Fibroblast of lung (primary cell): Measurements from ENCODE around the gene BROX. TPM values are rescaled to one million over a fixed set of nuclear protein-coding genes. Genes with fewer than 3 reads are reported as not detected.

Experiments used
- DNase-seq, 2 donors: peaks; one replicate each; pipeline versions ENCODE4 v3.0.0 to v3.0.0-alpha.2; 2010; ENCODE audit warnings: low read depth in 2 of 2
- H2AFZ ChIP-seq: 2 replicates; pipeline ENCODE4 v1.5.1; 2012; ENCODE audit warnings: low read length, control low read depth, inconsistent platforms
- H3K27ac ChIP-seq: 2 replicates; pipeline ENCODE4 v1.5.1; 2011; ENCODE audit warnings: low read length, control low read depth; ENCODE audit not compliant: insufficient read depth
- H3K27me3 ChIP-seq: 2 replicates; pipeline ENCODE4 v1.5.1; 2011; ENCODE audit warnings: mild to moderate bottlenecking, low read length; ENCODE audit not compliant: control insufficient read depth, insufficient read depth
- H3K36me3 ChIP-seq: 2 replicates; pipeline ENCODE4 v1.5.1; 2011; ENCODE audit warnings: low read length; ENCODE audit not compliant: control insufficient read depth, insufficient read depth
- H3K4me1 ChIP-seq: 2 replicates; pipeline ENCODE4 v1.5.1; 2011; ENCODE audit warnings: low read length; ENCODE audit not compliant: control insufficient read depth, insufficient read depth; ENCODE audit errors: extremely low read depth
- H3K4me2 ChIP-seq: 2 replicates; pipeline ENCODE4 v1.5.1; 2011; ENCODE audit warnings: low read length, control low read depth; ENCODE audit not compliant: insufficient read depth; ENCODE audit errors: extremely low read depth
- H3K4me3 ChIP-seq, 4 experiments: fragments of 200-600 bp in 1 of 4; sonication (generic) in 1 of 4; replicated peaks in 1 of 4; 2 replicates each; pipeline ENCODE4 v1.5.1; 2011 to 2016; ENCODE audit warnings: low read length in 4 of 4, low read depth in 3 of 4, mild to moderate bottlenecking in 3 of 4, control low read depth in 2 of 4, inconsistent platforms in 1 of 4, mixed read lengths in 1 of 4; ENCODE audit not compliant: insufficient read depth in 1 of 4; ENCODE audit errors: control extremely low read depth in 1 of 4
- H3K79me2 ChIP-seq: 2 replicates; pipeline ENCODE4 v1.5.1; 2012; ENCODE audit warnings: mild to moderate bottlenecking, low read length, inconsistent platforms; ENCODE audit not compliant: control insufficient read depth, insufficient read depth
- H3K9ac ChIP-seq: 2 replicates; pipeline ENCODE4 v1.5.1; 2011; ENCODE audit warnings: mild to moderate bottlenecking, low read length, control low read depth; ENCODE audit not compliant: insufficient read depth
- H3K9me3 ChIP-seq: 2 replicates; pipeline ENCODE4 v1.5.1; 2012; ENCODE audit warnings: low read depth, low read length; ENCODE audit not compliant: control insufficient read depth, insufficient read depth
- H4K20me1 ChIP-seq: 2 replicates; pipeline ENCODE4 v1.5.1; 2011; ENCODE audit warnings: low read length; ENCODE audit not compliant: control insufficient read depth, insufficient read depth; ENCODE audit errors: extremely low read depth
- EZH2 ChIP-seq: IDR thresholded peaks from 2 replicates; pipeline ENCODE4 v1.5.1; 2012; ENCODE audit warnings: low read length, control low read depth, mild to moderate bottlenecking; ENCODE audit errors: missing control alignments
- polyA plus RNA-seq, 2 donors: library from polyadenylated mRNA; depleted of rRNA in 1 of 2; stranded (reverse) in 1 of 2; unstranded in 1 of 2; fragments of >200 nt; gene quantifications; 2 replicates each; pipeline ENCODE4 v1.2.1, GENCODE V29; 2011 to 2012; ENCODE audit warnings: missing spikeins in 1 of 2
- total RNA-seq: library from RNA; depleted of rRNA; stranded (reverse); fragments of >200 nt; gene quantifications from 2 replicates; pipeline ENCODE4 v1.2.1, GENCODE V29; 2014
- TF ChIP-seq, protein P1 (sequence below), 2 donors: IDR thresholded peaks in 1 of 2; conservative IDR thresholded peaks in 1 of 2; 1 replicate in 1 of 2; 2 replicates in 1 of 2; pipeline ENCODE4 v1.5.1; 2011 to 2012; ENCODE audit warnings: low read length in 2 of 2, control low read depth in 1 of 2, inconsistent platforms in 1 of 2, low read depth in 1 of 2, mild to moderate bottlenecking in 1 of 2

Gene BROX
- total and polyA plus RNA-seq, 2 donors (not counting 1 experiment from before 2014, with no cell fraction given): 11.3 to 60.6 TPM

DNA sequence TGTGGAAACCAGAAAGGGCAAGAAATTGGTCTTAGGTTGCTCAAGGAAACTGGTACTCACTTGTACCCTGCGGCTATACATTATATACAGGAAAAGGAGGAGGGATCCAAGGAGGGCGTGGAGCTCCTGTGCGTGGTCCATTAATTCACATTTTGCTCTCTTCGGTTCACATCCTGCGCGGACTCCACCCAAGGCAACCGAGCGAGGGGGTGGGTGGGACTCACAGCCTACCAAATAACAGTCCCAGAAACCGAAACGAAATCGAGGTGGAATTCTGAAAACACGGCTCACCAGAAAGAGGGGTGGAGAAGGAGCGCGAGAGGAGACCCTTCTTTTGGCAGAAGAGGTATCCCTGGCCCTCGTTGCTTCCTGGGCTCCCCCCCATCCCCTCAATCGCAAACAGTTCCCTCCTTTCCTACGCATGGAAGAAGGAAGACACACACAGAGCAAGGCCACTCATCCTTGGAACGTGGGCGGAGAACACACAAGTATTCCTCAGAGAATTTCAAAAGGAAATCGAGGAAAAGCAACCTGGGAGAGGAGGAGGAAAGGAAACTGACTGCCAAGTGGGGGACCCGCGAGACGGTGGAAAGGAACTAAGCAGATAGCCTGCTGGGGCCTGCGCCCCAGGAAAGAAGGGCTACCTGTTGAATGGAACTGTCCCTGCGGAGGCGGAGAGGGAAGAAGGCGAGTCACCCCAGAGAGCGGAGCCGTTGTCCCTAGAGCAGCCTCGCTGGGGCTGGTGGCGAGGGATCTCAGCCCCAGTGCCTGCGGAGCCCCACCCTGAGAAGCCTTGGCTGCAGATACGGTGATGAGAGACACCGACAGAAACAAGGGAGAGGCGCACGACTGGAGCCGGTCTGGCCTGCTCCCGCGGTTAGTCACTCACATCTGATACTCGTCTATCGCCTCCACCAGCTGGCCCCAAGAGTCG lies 778 bp upstream of the BROX start:
- Histone ChIP-seq H2AFZ (peak overlapping the region; percentile 72), H3K4me2 (peak overlapping the region; percentile 49), H3K27me3 (no peaks in the 10 kb centered on the region), H3K9me3 (no peaks in the 10 kb centered on the region), H3K27ac (peak overlapping the region; percentile 97), H3K4me3 (peak overlapping the region; percentile 72 to 99 (median 94)), H3K9ac (peak overlapping the region; percentile 87), H3K36me3 (no peaks in the 10 kb centered on the region), H3K4me1 (peaks cover 3% of the 10 kb centered on the region), H4K20me1 (no peaks in the 10 kb centered on the region), H3K79me2 (peaks cover 69% of the 10 kb centered on the region)
- TF ChIP-seq, protein P1, sequence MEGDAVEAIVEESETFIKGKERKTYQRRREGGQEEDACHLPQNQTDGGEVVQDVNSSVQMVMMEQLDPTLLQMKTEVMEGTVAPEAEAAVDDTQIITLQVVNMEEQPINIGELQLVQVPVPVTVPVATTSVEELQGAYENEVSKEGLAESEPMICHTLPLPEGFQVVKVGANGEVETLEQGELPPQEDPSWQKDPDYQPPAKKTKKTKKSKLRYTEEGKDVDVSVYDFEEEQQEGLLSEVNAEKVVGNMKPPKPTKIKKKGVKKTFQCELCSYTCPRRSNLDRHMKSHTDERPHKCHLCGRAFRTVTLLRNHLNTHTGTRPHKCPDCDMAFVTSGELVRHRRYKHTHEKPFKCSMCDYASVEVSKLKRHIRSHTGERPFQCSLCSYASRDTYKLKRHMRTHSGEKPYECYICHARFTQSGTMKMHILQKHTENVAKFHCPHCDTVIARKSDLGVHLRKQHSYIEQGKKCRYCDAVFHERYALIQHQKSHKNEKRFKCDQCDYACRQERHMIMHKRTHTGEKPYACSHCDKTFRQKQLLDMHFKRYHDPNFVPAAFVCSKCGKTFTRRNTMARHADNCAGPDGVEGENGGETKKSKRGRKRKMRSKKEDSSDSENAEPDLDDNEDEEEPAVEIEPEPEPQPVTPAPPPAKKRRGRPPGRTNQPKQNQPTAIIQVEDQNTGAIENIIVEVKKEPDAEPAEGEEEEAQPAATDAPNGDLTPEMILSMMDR (conservative IDR thresholded peaks at IDR 0.05 in 1 of 2, IDR thresholded peaks at IDR 0.05 in 1 of 2; ENCODE audit: low read depth in 1 of 2, low read length in 2 of 2): no peak
- no peak for TF ChIP-seq EZH2
- peak; percentile 60 to 66 for DNase-seq

DNA sequence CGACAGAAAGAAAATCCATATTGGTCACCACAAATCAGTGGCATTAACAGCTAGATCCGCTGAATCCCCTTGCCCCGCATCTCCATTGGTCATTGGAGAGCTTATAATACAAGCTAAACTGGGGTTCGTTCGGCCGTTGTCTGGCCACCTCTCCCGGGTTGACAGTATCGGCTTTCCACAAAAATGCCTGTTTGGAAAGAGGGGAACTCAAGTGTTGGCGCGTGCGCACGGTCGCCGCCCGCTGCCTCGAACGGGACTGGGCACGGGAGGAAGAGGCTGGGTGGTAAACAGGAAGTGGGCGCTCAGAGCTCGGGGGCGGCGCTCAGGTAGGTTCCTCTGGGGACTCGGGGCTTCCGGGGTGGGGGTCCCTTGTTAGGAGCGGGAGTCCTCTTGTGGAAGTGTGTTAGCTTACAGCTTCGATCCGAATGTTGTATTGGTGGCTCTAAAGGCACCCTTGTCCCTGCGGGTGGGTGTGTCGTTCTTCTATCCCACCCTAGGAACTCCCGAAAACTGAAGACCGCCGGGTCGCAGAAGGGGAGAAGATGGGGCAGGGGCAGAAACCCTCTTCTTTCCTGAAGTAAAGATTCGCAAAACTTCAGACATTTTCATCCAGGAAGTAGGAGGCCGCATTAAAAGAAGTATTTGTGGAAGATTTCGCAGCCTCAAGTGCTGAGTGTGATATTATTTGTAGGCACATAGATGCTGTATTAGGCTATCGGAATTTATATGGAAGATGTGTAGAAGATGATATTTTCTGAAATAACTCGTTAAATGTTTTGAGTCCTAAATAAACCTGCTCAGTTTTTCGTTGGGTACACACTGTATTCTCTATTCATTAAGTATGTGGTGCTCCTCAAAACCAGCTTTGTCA lies 962 bp downstream of the BROX start:
- H3K9ac ChIP-seq: peak overlapping the region; percentile 94
- no peak for TF ChIP-seq EZH2
- TF ChIP-seq, protein P1 (conservative IDR thresholded peaks at IDR 0.05 in 1 of 2, IDR thresholded peaks at IDR 0.05 in 1 of 2; ENCODE audit: low read depth in 1 of 2, low read length in 2 of 2): no peak
- H3K79me2 ChIP-seq: peaks cover 53% of the 10 kb centered on the region
- peak overlapping the region; percentile 99 for H3K27ac ChIP-seq
- H3K27me3 ChIP-seq: no peaks in the 10 kb centered on the region
- H3K36me3 ChIP-seq: no peaks in the 10 kb centered on the region
- H3K4me3 ChIP-seq: peak overlapping the region; percentile 72 to 99 (median 92)
- no peaks in the 10 kb centered on the region for H3K9me3 ChIP-seq
- peak overlapping the region; percentile 92 for H2AFZ ChIP-seq
- no peaks in the 10 kb centered on the region for H4K20me1 ChIP-seq
- peak; percentile 94 to 95 for DNase-seq
- H3K4me2 ChIP-seq: peak overlapping the region; percentile 94
- peaks cover 3% of the 10 kb centered on the region for H3K4me1 ChIP-seq

DNA sequence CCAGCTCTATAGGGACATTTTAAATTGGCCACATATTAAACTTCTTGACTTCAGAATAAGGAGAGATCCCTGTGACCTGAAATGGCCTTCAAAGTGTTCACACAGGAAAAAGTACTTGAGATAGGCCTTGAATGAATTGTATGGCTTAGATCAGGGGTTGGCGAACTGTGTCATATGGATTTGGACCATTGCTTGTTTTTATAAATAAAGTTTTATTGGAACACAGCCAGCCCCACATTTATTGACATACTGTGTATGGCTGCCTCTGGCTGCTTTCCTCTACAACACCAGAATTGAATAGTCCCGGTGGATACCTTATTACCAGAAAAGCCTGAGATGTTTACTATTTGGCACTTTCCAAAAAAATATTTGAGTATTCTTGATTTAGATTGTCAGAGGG lies 4.0 kb downstream of the BROX start:
- Histone ChIP-seq H4K20me1 (no peaks in the 10 kb centered on the region), H3K27ac (no peak overlapping the region), H3K9me3 (no peaks in the 10 kb centered on the region), H3K9ac (no peak overlapping the region), H3K27me3 (no peaks in the 10 kb centered on the region), H3K36me3 (peaks cover 3% of the 10 kb centered on the region), H3K4me1 (no peaks in the 10 kb centered on the region), H2AFZ (no peak overlapping the region), H3K79me2 (peaks cover 26% of the 10 kb centered on the region), H3K4me3 (no peak overlapping the region), H3K4me2 (no peak overlapping the region)
- TF ChIP-seq EZH2: no peak
- TF ChIP-seq, protein P1 (conservative IDR thresholded peaks at IDR 0.05 in 1 of 2, IDR thresholded peaks at IDR 0.05 in 1 of 2; ENCODE audit: low read depth in 1 of 2, low read length in 2 of 2): no peak
- DNase-seq: no peak
